GM19395 (cell line): Measurements from ENCODE around the gene RING1.

Source experiments
- ATAC-seq: cut with Tn5 transposase; IDR thresholded peaks from one replicate; pipeline ENCODE4 v1.9.1; 2021; ENCODE audit warnings: mild to moderate bottlenecking, moderate library complexity; ENCODE audit not compliant: unreplicated experiment

RING1 gene

GRCh38 chr6:33171880-33172687 lies 36.2 kb upstream of the RING1 start:
- no peak for ATAC-seq

GRCh38 chr6:33172688-33173534 lies 35.4 kb upstream of the RING1 start:
- no peak for ATAC-seq

DNA sequence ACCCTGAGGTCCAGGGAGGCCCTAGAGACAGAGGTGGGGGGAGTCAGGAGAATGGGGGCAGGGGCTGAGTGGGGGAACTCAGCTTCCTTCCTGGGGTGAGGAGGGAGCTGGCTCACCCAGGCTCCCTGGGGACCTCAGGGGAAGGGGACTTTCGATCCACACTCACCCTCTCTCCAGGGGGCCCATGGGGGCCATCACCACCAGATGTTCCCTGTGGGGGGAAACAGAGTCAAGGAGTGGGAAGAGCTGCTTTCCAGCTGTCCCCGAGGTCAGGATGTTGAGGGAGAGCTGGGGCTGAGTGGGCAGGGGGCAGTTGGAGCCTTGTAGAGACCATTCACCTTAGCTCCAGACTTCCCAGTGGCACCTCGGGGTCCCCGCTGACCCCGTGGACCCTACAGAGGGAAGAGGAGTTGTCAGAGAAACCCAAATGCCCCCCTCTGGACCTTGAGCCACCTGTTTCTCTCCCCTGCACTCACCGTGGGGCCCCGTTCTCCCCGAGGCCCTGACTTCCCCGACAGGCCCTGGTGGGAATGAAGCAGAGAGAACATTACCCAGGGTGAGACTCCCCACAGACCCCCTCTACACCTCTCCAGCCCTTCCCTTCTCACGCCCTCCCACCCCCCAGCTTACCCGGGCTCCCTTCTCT lies 34.6 kb upstream of the RING1 start:
- ATAC-seq: no peak

DNA sequence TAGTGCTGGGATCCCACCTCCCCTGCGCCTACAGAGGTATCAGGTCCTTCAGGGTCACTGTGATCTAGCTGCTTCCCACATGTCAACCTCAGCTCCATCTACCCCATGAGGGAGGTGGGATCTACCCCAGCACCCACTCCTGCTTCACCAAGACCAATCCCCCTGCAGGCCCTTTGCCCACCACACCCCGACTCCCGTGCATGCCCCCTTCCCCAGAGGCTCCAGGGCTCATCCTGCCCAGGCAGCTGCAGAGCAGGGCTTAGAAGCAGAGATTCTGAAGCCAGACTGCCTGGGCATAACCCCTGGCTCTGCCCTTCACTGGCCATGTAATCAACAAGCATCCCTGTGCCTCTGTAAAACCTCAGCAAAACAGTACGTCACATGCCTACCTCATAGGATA lies 33.5 kb upstream of the RING1 start:
- no peak for ATAC-seq

GRCh38 chr6:33175436-33176069 lies 32.7 kb upstream of the RING1 start:
- no peak for ATAC-seq

GRCh38 chr6:33176906-33177305 lies 31.4 kb upstream of the RING1 start:
- ATAC-seq: no peak

DNA sequence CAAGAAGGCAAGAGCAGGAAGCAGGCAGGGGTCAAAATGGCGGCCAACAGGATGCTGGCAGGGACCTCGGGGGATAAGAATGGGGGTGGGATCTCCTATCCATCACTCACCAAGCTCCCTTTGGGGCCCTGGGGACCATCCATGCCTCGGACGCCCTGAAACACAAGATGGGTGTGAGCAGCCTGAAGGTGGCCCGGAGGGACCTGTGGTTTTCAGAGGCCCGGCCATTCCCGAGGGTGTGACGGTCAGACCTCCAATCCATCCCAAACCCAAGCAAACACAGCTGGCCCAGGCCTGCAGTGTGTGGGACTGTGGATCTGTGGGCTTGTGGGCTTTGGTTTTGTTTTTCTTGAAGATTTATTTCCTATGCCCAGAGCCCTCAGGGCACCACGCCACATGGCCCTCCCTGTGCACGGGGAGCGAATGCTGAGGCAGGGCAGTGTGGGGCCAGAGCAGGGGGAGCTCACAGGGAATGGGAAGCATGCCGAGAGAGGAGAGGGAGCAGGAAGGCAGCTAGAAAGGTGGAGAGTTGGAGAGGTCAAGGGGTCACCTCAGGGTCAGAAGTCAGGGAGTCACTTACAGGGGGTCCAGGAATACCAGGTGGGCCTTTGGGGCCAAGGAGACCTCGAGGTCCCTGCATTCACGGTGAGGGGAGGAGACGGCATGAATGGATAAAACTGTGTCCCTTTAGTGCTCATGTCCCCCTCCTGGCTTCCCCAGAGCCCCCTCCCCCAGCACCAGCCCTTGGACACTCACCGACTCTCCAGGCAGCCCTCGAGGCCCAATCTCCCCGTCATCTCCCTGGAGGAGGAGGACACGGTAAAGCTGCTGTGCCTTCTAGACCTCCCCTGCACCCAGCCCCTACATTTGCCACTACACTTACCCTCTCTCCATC lies 30.5 kb upstream of the RING1 start:
- ATAC-seq: no peak

DNA sequence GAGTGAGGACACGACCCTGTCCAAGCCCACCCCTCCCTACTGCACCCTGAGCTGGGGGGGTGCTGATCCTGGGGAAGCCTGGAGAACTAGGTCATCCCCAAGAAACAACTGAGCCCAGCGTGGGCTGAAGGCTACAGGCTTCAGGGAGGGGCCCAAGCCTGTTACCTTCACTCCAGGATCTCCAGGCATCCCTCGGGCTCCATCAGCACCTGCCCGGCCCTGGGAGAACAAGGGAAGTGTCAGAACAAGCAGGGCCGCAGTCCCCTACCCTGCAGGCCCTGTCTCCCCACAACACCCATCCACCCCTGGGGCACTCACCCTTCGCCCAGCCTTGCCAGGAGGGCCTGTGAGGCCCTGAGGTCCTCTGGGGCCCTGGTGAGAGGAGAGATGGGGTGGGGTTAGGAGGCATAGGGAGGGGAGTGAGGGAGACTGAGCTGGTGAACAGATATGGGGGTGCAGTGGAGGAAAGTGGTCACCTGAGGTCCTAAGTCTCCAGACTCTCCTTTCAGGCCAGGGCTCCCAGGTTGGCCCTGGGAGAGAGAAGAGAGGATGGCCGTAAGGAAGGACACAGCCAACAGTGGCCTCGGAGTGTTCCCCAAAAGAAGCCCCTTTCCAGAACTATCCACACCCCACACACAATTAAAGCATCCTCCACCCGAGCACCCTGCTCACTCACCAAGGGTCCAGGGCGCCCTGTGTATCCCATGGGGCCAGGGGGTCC lies 29.4 kb upstream of the RING1 start:
- ATAC-seq: no peak

- ATAC-seq: no peak
Measured at GRCh38 chr6:33181141-33181540, 27.2 kb upstream of the RING1 start.

DNA sequence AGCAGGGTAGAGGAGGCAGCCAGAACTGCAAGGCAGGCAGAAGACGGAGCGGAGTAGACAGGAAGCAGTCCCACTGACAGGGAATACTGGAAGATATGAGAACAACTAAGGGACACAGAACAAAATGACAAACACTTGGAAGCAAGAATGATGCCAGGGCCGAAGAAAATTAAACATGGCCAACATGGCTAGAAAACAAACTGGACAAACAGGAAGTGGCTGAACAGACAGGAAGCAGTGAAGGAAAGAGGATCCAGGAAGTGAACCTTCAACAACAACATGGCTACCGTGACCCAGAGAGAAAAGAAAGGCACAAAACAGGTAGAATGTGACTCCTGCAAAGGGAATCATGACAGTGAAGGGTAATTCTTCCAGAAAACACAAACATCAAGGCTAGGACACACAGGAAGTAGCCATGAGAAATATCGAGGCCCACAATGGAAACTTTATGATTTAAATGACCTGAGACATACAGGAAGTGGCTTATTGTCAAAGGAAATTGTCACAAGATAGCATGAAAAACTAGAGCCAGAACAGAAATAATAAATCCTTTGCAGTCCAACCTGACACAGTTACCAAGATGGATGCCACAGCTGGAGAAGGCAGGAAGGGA lies 25.1 kb upstream of the RING1 start:
- no peak for ATAC-seq

DNA sequence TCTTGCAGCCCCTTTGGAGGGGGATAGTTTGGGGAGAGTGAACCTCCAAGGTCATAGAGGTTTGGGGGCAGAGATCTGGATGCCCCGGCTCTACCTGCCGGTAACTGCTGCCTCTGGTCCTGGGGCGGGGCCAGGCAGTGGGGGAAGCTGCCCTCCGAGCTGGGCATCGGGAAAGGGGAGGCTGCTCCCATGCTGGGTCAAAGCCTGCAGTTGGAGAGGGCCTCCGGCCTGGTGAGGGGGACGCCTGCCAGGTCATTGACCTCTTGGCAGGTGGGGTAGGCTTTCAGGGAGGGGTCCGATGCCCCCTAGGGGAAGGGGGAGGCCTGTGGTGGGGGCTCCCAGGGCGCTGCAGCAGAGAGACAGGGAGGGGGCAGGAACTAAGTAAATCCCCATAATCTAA lies 23.1 kb upstream of the RING1 start:
- no peak for ATAC-seq

GRCh38 chr6:33185654-33186187 lies 22.6 kb upstream of the RING1 start:
- ATAC-seq: no peak

DNA sequence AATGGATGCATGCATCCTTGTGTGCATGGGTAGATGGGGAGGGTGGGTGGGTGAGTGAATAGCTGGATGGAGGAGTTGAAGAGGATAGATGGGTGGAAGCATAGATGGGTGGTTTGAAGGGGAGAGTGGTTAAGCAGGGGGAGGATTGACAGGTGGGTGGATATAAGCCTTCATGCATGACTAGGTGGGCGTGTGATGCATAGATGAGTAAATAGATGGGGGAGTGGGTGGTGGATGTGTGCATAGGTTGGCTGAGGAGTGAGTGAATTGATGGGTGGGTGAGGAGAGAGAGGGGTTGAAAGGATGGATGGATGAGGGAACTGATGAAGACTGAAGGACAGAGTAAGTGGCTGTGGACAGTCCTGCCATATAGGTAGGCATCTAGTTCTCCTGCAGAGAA lies 20.5 kb upstream of the RING1 start:
- ATAC-seq: no peak

GRCh38 chr6:33189164-33189563 lies 19.1 kb upstream of the RING1 start:
- ATAC-seq: no peak

- no peak for ATAC-seq
Measured at GRCh38 chr6:33189625-33190448, 18.5 kb upstream of the RING1 start.

DNA sequence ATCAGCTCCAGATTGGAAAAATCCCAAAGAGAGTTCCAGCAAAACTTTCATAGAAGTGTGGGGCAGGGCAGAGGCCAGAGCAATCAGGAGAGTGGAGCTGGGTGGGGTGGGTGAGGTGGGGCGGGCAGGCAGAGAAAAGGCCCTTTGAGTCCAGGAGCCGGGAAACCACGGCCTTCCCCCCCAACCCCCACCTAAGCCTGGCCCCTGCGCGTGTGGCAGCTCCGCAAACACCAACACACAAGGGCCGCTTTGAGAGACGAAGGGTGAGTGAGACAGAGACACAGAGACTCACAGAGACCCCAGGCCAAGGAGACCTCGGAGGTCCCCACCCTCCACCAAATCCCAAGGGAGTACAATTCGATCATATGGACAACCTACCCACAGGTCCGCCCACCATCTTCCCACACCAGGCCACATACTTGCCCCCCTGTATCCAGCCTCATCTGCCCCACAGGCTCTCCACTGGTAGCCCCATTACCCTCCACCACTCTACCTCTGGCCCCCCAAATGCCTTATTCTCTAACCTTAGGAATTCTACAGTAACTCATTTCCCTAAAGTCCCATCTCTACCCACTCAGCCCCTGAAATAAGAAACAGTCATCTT lies 17.7 kb upstream of the RING1 start:
- ATAC-seq: no peak

GRCh38 chr6:33191383-33192104 lies 16.8 kb upstream of the RING1 start:
- ATAC-seq: no peak
